NCI-H2171 treated with DMSO at 0.1 percent for 48 hours (cell line): Measurements from ENCODE around the gene NEMP1.
"Not testable (repeated sequence)": the region's sequence is repeated elsewhere in the genome, so short reads cannot be mapped to it uniquely, and the experiment has no call there.

Experiments used
- DNase-seq: peaks from one replicate; lab custom pipeline; 2025; lab: John Stamatoyannopoulos, UW

Gene NEMP1

DNA sequence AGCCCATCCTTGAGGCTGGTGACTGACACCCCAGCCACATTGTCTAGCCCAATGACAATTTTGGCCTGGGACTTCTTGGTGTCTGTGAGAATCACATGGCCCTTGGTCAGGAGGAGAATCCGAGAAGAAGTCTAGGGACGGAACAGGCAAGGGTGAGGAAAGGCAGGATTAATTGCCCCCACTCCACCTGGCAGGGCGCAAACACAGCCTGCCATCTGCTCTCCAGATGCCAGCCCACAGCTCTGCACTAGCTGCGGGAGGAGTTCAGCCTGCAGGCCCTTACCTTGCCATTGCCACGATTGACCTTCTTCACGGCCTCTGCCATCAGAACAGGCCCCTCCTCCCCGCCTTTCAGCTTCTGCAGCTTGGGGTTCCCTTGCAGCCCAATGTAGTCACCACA lies 49.1 kb downstream of the NEMP1 start:
- DNase-seq: peak; percentile 81

DNA sequence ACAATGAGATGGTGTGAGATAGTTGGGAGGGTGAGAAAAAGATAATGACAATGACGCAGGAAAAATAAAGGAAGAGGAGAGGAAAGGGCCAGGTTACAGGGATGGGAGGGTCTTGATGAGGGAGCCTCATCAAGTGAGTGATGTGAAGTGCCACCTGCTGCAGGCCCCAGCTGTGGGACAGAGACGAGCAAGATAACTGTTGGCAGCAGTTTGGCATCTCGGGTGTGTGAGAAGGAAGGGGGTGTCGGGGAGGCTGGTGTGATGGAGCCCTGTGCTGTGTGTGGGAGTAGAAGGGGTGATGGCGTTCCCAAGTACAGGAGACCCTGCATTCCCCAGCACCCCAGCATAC lies 50.8 kb downstream of the NEMP1 start:
- peak; percentile 58 for DNase-seq

DNA sequence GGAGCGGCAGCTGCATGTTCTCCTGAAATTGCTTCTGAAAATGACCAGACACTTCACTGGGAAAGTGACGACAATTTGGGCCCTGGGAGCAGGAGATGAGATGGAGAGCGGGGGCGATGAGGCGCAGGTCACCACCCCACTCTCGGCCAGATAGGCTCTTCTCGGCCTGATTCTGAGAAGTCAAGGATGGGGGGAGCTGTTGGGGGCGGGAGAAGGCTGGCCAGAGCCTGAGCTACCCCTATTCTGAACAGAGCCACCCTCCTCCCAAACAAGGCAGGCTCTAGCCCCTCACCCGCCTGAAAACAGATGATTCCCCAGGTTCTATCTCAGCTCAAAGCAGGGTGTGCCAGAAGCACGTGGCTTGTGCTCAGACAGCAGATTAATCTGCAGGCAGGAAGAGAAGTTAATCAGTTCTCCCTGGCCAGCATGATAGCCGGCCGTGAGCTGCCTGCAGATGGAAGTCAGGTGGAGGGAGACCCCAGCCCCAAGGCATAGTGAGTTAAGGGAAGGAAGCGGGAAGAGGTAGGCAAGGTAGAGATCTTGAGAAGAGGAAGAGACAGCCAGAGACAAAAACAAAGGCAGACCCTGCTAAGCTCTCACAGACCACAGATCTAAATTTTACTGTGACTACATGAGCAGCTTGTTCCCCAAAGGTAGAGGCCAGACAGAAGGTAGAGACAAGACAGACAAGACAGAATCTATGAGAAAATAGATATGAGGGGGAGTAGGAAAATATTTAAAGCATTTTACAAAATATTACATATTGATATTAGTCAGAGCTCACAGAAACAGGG lies 51.4 kb downstream of the NEMP1 start:
- DNase-seq: peak; percentile 43

DNA sequence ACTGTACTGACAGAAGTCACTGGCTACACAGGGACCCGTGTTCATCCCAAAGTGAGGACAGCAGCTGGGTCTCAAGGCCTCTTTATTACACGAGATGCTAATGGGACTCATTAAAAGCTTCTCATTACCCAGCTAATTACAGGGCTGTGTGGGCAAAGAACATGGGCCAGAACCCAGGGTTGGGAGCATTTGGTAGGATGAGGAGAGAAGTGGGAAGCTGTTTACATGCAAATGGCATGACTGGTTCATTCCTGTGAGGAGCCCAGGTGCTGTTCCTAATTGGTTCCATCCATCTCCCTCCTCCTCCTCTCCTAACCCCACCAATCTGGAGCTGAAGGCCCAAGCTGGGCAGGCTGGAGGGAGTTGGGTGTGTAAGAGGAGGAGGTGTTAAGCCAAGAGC lies 53.4 kb downstream of the NEMP1 start:
- no peak for DNase-seq

DNA sequence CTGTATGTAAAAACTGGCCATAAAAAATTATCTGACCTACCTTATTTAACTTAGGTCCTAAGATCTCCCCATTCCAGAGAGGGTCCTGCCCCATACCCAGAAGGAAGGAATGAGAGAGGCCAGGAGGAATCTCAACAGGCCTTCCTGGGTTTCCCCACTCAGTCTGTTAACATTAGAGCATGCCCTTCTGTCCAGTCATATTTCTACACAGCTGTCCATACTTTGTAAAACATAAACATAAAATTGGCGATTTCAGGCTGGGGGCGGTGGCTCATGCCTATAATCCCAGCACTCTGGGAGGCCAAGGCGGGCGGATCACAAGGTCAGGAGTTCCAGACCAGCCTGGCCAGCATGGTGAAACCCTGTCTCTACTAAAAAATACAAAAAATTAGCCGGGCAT lies 56.3 kb downstream of the NEMP1 start:
- not testable (repeated sequence) for DNase-seq

DNA sequence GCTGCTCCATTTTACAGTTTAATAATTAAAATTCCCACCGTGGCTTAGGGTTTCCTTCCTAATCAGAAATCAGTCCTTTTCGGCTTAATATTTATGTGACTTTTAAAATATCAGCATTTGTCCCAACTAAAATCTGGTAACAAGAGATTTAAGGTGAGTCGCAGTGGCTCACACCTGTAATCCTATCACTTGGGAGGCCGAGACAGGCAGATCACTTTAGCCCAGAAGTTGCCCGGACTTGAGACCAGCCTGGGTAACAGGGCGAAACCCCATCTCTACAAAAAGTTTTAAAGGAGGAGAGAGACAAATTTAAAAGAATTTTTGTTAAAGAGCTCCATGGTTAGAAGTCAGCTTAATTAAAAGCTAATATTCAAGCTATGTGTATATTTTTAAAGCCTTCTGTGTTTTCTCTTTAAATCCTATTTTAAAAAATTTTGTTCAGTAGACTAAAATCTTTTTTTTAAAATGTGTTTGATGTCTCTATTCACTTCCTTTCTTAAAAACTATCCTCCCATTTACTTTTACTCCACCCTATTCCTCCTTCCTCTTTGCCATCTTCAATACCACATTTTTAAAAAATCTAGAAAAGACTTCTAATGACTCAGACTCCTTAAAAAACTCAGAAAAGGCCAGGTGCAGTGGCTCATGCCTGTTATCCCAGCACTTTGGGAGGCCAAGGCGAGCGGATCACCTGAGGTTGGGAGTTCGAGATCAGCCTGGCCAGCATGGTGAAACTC lies 58.4 kb downstream of the NEMP1 start:
- no peak for DNase-seq

DNA sequence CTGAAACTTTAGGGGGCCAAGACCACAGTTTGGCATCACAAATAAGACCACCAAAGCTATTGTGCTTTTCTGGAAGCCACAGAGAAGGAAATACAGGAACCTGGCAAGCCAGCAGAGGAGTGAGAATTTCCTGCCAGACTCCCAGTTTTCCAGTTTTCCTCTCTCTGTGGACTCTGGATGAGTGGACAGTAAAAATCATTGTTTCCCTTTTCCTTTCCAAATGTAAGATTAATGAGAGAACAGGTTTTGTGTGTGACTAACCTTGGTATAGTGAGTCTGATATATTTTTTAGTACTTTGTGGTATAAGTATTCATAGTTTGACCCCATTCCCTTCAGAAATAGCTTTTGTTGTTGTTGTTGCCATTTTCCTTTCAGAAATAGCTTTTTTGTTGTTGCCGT lies 59.7 kb downstream of the NEMP1 start:
- DNase-seq: no peak

DNA sequence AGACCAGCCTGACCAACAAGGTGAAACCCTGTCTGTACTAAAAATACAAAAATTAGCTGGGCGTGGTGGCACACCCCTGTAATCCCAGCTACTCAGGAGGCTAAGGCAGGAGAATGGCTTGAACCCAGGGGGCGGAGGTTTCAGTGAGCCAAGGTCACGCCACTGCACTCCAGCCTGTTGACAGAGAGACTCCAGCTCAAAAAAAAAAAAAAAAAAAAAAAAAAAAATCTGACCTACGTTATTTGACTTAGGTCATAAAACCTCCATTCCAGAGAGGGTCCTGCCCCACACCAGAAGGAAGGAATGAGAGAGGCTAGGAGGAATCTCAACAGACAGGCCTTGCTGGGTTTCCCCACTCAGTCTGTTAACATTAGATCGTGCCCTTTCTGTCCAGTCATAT lies 60.2 kb downstream of the NEMP1 start:
- not testable (repeated sequence) for DNase-seq

DNA sequence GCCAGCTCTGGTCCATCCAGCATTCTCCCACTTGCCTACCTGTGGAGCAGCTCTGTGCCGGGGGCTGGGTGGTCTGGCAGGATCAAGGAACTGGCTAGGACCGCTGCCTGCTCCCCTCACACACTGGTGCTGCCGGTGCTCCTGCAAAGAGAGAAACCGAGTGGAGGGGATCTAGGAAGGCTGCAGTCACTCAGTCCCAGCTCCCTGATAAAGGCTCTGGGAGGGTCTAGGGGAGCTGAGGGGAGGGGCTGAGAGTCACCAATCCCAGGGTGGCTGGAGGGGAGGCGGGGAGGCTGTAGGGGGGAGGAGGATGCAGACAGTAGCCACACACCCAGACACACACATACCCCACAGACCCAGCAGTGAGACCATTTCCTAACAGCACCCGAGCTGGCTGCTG lies 62.2 kb downstream of the NEMP1 start, which contains the start of gene TAC3:
Gene TAC3 (minus strand): TSS at position 182 of the 400 bp plus-strand sequence. CDS start 732 bp downstream, outside the sequence.
- no peak for DNase-seq

DNA sequence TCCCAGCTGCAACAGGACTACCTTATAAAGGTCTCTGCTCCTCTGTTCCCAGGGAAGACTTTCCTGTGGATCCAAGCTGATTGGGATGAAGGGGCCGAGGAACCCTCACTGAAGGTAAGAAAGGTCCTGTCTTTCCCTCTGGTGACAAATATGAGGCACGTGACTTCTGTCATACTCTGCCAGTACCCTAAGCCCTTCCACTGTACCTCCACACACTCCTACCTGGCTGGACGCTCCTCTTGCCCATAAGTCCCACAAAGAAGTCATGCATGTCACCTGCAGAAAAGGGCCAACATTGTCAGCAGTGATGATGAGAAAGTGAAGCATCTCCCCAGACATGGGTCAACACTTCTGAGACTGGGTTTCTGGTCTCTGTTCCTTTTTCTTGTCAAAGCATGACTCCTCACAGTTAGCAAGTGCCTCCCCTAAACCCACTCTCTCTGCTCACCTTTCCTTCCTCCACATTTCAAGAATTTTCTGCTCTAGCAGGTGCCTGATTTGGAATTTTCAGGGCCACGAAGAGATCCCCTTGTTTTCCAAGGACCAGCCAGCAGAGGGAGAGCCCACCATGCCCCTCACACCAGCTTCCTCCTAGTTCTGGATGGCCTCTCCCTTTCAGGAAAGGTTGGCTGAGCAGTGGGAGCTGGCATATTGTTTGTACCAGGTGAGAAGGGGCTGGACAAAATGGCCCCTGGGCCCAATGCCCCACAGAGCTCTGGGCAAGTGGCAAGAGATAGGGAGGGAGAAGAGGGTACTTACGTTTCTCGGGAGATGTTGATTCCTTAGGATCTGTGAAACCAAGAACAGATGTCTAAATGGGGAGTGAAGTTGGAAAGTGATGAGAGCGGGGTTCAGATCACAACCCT lies 65.8 kb downstream of the NEMP1 start:
- no peak for DNase-seq

DNA sequence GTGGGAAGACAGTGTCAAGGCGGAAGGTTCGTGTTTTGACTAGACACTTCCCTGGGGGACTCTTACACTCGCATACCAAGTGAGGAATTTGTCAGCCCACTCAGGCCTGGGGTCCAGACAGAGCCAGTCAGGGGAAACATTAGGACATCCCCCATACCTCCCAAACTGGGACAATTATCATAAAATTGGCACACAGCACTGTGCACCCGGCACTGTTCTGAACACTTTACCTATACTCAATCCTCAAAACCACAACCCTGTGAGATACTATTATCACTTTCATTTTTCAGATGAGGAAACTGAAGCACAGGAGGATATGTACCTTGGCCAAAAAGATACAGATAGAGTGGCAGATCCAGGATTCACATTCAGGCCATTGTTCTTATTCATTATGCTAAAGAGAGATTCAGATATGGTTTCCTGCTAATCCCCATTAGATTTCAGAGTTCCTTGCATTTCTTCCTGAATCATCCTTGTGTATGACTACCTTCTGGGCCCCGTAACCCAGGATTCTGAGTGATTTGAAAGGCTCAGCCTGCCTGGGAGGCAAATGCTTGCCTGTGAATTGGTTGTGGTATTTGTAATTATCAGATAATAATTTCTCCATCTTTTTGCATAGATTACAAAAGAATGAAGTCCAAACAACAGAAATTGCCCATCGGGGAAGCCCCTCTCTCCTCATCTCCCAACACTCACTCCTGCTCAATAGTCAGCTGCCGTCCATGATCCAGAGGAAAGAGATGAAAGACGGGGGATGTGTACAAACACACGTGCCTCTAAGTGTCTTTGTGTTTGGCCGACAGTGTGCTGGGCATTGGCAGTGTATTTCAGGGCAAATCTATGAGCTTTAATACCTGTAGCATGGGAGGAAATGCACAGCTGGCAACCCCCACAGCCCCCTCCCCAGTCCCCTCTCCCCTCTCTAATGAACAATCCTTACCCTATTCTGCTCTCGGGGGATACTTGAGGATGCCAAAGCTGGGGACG lies 66.9 kb downstream of the NEMP1 start:
- no peak for DNase-seq

DNA sequence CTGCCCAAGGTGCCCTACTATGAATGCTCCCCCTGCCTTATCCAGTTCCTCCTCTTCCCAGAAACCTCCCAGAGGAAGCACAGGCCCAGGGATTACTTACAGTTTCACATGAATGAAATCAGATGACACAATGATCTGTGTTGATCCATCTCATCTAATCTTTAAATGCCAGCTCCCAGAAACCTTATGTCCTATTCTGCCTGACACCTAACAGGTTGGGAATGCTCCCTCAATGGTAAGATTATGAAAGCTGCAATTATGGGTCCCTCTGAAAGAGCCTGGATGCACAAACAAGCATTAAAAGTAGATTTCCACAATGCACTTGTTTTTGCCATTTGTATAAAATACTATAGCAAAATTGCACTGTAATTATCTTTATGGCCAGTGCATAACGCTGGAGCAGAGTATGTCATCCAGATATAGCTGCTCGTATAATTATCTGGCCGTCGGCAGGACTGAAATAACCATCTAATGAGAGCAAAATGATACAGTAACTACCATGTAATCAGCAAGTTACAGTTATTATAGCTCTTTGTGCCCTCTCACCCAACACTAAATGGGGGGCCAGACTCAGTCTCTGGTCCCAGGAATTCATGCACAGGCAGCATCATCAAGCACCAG lies 67.9 kb downstream of the NEMP1 start:
- no peak for DNase-seq

DNA sequence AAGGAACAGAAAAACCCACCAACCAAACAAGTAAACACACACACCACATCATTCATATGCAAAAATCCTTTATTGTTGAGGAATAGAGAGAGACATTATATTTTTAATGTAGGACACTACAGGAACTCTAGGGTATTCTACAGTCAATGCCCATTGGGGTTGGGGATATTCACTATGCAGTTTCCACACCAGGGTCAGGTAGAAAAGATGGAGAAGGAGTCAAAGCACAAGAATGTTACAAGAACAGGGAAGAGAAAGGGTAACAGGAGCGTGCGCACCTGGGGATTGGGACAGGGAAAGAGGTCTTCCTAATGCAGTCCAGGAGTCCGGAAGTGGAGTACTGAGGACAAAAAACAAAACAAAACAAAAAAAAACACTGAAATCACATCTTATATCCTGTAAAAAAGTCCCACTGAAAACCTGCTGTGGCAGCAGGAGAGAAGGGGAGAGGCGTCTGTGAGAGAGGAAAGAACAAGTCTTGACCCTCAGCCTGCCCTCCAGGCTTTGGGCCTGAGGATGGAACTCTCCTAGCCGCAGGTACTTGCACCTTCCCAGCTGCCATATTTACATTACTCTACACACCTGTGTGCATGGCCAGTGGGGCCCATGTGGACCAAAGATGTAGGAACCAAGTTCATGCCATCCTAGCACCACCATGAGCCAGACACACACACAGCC lies 68.5 kb downstream of the NEMP1 start:
- DNase-seq: no peak

DNA sequence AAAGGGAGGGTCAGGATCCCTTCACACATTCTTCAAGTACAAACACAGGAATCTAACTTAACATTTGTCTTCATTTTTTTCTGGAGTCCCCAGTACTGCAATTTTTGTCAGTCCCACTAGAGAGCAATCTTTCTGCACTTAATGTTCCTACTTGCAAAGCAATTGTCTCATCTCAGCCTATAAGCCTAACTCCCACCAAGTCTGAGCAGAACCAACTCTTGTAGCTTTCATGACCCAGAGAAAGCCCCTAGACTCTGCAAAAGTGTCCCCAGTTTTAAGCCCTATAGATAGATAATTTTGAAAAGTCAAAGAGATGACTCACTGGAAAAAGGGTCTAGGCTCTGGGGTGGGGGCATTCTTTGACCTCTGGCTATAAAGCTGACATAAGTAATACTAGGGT lies 70.4 kb downstream of the NEMP1 start:
- DNase-seq: peak; percentile 82

DNA sequence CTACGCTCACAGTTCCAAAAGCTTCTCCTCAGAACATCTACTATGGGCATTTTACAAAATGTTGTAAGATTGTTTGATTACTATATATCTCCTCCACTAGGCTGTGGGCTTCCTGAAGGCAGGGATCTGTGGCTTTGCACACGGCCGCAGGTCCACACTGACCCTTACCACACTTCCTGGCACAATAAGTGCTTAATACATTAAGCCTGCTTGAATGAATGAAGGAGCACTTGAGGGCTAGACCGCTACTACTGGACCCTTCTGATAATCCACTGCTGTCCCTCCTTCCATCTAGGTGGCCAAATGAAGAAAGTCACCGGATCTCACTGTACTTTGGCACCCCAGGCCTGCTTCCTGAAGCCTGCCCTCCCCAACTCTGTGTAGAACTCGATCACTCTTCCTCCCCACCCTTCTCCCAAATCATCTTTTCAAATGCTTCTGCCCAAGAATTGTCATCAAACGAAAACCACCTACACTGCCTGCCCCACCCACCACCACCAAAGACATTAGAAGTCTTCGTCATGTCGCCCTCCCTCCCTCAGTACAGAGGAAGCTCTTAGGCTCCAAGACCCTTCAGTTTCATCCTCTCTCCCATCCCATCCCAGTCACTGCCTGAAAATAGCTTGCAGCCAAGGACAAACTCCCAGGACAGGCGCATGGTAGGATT lies 71.6 kb downstream of the NEMP1 start:
- no peak for DNase-seq

DNA sequence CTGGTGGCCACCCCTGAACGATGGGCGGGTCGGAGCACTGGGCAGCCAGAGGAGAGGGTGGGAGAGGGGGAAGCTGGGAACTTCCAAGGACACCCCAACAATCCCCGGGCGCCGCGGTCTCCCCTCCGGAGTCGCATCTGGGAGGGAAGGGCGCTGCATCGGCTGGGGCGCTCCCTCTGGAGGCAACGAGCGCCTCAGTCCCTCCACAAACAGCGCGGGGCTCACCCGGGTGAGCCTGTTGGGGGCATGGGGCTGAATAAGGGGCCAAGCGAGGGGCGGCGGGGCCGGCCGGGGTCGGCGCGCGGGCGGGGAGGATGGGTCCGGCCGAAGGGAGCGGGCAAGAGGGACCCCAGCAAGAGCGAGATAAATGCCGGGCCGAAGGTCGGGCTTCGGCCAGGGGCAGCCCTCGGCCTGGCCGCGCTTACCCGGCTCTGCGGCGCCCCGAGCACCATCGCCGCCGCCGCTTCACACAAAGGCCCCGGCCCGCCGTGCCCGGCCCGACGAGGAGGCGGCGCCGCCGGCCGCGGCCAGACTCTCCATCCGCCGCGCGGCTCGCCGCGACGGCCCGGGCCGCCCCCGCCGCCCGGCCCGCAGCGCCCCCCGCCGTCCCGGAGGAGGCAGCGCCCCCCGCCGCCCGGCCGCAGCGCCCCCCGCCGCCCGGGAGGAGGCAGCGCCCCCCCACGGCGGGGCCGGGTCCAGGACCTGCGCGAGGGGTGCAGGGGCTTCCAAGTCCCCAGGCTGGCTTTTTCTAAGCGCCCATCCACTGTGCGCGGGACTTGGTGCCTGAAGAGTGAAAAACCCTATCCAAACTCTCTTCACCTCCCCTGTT lies 72.4 kb downstream of the NEMP1 start, which contains the start of gene ZBTB39:
Gene ZBTB39 (minus strand): TSS at position 567 of the 829 bp plus-strand sequence. CDS start 1,629 bp downstream, outside the sequence.
- peak; percentile 62 for DNase-seq
